HL-60 (cell line): Measurements from ENCODE around the gene ERICH4.

ENCODE experiments used
- CTCF ChIP-seq: IDR thresholded peaks from one replicate; pipeline ENCODE4 v1.5.1; 2011; ENCODE audit warnings: low read length, control low read depth, inconsistent platforms; ENCODE audit not compliant: insufficient read depth
- GABPA ChIP-seq: IDR thresholded peaks from 2 replicates; pipeline ENCODE4 v1.6.1; 2012; ENCODE audit warnings: low read depth
- POLR2AphosphoS5 ChIP-seq: IDR thresholded peaks from 2 replicates; pipeline ENCODE4 v1.6.1; 2012; ENCODE audit warnings: low read depth
- REST ChIP-seq: IDR thresholded peaks from 2 replicates; pipeline ENCODE4 v1.6.1; 2012; ENCODE audit warnings: low read depth; ENCODE audit not compliant: insufficient replicate concordance

- TF ChIP-seq CTCF: no peak
- TF ChIP-seq GABPA: no peak
- no peak for TF ChIP-seq POLR2AphosphoS5
- TF ChIP-seq REST: no peak
Observed at GRCh38 chr19:41445575-41445974, 2.6 kb downstream of the ERICH4 start.
